KMS-11 (cell line): ENCODE results near the gene MRFAP1.

Experiments
- H2AFZ ChIP-seq: fragments of 200-600 bp; sonication (generic); 2 replicates; pipeline ENCODE4 v1.6.1; 2016; ENCODE audit warnings: antibody characterized with exemption, mixed run types, low read depth
- H3K27ac ChIP-seq: fragments of 200-600 bp; sonication (generic); 2 replicates; pipeline ENCODE4 v1.6.1; 2016; ENCODE audit warnings: mild to moderate bottlenecking, mixed run types
- H3K27me3 ChIP-seq: fragments of 200-600 bp; sonication (generic); 2 replicates; pipeline ENCODE4 v1.6.1; 2017; ENCODE audit warnings: mild to moderate bottlenecking, low read depth, mixed run types, moderate library complexity; ENCODE audit not compliant: insufficient read depth
- H3K36me3 ChIP-seq: fragments of 200-600 bp; sonication (generic); 2 replicates; pipeline ENCODE4 v1.6.1; 2017; ENCODE audit warnings: mild to moderate bottlenecking, mixed run types; ENCODE audit not compliant: insufficient read depth
- H3K4me1 ChIP-seq: fragments of 200-600 bp; sonication (generic); 2 replicates; pipeline ENCODE4 v1.6.1; 2016; ENCODE audit warnings: mild to moderate bottlenecking, low read depth, mixed run types; ENCODE audit not compliant: poor library complexity, severe bottlenecking
- H3K4me2 ChIP-seq: fragments of 200-600 bp; sonication (generic); 2 replicates; pipeline ENCODE4 v1.7.0; 2016; ENCODE audit warnings: mild to moderate bottlenecking, mixed run types
- H3K4me3 ChIP-seq: fragments of 200-600 bp; sonication (generic); IDR thresholded peaks from 2 replicates; pipeline ENCODE4 v1.6.1; 2017; ENCODE audit warnings: low read depth, low read length, mixed read lengths; ENCODE audit not compliant: insufficient read depth
- H3K79me2 ChIP-seq: fragments of 200-600 bp; sonication (generic); 2 replicates; pipeline ENCODE4 v1.6.1; 2016; ENCODE audit warnings: low read depth, mixed run types; ENCODE audit not compliant: insufficient read depth
- H3K9ac ChIP-seq: fragments of 200-600 bp; sonication (generic); 2 replicates; pipeline ENCODE4 v1.6.1; 2016; ENCODE audit warnings: mild to moderate bottlenecking, mixed run types
- H4K20me1 ChIP-seq: fragments of 200-600 bp; sonication (generic); 2 replicates; pipeline ENCODE4 v1.6.1; 2016; ENCODE audit warnings: mild to moderate bottlenecking, mixed run types; ENCODE audit not compliant: insufficient read depth
- TF ChIP-seq, protein P1 (sequence below): fragments of 200-600 bp; sonication (generic); conservative IDR thresholded peaks from 2 replicates; pipeline ENCODE4 v1.6.1; 2017; ENCODE audit warnings: low read depth, mild to moderate bottlenecking, antibody characterized with exemption, low read length, moderate library complexity, mixed read lengths

MRFAP1 gene

DNA sequence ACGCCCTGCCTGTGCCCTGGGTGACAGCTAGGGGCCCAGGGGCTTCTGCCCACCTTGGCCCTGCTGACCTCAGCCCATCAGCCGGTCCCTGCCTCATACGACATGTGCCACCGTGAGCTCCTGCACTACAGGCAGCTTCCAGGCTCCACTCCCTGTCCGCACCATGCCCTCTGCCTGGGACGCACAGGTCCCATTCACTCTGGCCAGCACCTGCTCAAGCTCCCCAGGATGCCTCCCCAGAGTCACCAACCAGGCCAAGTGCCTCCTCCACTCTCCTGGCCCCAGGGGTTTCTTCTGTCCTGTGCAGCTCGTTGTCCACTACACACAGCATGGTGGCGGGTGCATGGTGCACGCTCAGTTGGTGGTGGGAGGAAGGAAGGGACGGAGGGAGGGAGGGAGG is 20.2 kb upstream of the MRFAP1 start:
- H3K9ac ChIP-seq: no peak overlapping the region
- TF ChIP-seq, protein P1, sequence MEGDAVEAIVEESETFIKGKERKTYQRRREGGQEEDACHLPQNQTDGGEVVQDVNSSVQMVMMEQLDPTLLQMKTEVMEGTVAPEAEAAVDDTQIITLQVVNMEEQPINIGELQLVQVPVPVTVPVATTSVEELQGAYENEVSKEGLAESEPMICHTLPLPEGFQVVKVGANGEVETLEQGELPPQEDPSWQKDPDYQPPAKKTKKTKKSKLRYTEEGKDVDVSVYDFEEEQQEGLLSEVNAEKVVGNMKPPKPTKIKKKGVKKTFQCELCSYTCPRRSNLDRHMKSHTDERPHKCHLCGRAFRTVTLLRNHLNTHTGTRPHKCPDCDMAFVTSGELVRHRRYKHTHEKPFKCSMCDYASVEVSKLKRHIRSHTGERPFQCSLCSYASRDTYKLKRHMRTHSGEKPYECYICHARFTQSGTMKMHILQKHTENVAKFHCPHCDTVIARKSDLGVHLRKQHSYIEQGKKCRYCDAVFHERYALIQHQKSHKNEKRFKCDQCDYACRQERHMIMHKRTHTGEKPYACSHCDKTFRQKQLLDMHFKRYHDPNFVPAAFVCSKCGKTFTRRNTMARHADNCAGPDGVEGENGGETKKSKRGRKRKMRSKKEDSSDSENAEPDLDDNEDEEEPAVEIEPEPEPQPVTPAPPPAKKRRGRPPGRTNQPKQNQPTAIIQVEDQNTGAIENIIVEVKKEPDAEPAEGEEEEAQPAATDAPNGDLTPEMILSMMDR: no peak

DNA sequence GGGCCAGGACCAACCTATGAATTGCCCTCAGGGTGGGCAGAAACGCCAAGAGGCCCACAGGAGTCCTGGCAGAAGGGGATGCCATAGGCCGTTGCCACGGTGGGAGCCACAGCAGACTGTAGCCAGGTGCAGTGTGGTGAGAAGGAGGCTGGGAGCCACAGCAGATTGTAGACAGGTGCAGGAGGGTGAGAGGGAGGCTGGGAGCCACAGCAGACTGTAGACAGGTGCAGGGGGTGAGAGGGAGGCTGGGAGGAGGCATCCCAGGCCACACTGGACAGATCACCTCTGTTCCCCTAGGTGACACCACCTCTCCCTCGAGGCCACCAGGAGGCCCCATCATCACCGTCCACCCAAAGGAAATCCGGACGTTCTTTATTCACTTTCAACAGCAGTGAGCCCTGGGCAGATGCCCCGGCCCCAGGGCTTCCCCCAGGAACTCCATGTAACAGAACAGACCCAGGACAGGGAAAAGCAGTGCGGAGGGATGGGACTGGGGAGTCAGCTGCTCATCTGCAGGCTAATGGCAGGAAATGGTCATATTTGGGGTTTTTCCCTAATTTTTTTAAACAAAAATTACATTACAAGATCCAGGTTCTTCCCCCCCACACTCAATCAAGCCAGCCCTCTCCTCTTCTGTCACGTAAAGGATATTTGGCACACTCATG is 19.5 kb upstream of the MRFAP1 start:
- Histone ChIP-seq H2AFZ (no peak overlapping the region), H3K79me2 (no peaks in the 10 kb centered on the region), H3K27me3 (no peaks in the 10 kb centered on the region), H3K4me2 (no peak overlapping the region), H3K4me3 (no peak overlapping the region), H4K20me1 (no peaks in the 10 kb centered on the region), H3K27ac (no peak overlapping the region), H3K9ac (no peak overlapping the region), H3K4me1 (no peaks in the 10 kb centered on the region), H3K36me3 (no peaks in the 10 kb centered on the region)
- TF ChIP-seq, protein P1: no peak

More for the DNA sequence above, 20.2 kb upstream of the MRFAP1 start:
- Histone ChIP-seq H3K4me1 (no peaks in the 10 kb centered on the region), H3K79me2 (no peaks in the 10 kb centered on the region), H3K4me2 (no peak overlapping the region), H3K4me3 (no peak overlapping the region), H3K36me3 (no peaks in the 10 kb centered on the region), H4K20me1 (no peaks in the 10 kb centered on the region), H3K27me3 (no peaks in the 10 kb centered on the region), H2AFZ (no peak overlapping the region), H3K27ac (no peak overlapping the region)

DNA sequence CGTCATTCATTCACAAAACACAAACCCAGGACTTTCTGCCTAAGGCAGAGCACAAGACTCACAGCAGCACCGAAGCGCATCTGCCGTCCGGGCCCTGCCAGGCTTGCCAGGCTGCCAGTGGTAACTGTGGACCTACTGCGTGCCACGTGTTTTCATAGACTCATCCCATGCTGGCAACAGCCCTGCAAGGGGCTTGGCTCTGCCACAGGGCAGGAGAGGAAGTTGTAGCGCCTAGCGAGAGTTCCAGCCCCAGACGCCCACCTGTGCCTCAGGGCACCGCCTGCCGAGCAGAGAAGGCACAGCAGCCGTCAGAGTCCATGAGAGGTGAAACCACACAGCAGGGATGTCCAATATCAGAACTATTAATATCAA is 18.9 kb upstream of the MRFAP1 start:
- no peaks in the 10 kb centered on the region for H3K4me1 ChIP-seq
- H3K36me3 ChIP-seq: no peaks in the 10 kb centered on the region
- no peaks in the 10 kb centered on the region for H4K20me1 ChIP-seq
- no peak overlapping the region for H3K4me3 ChIP-seq
- H3K27me3 ChIP-seq: no peaks in the 10 kb centered on the region
- TF ChIP-seq, protein P1: no peak
- H3K79me2 ChIP-seq: no peaks in the 10 kb centered on the region
- no peak overlapping the region for H3K9ac ChIP-seq
- H2AFZ ChIP-seq: no peak overlapping the region
- no peak overlapping the region for H3K27ac ChIP-seq
- no peak overlapping the region for H3K4me2 ChIP-seq

DNA sequence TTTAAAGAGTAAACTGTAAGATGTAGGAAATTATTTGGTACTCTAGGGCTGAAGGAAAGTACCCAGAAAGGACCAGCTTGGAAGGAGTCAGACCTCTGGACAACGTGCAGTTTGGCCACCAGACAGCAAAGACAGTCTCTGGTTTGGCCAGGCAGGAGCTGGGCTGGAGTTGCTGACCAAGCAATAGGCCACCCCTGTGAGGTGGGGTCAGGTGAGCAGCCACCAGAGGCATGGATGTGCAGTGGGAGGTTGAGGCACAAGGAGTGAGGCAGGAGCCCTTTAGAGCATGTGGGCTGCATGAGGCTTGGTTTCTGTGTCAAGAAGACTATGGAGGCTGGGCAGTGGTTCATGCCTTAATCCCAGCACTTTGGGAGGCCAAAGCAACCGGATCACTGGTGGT is 17.7 kb upstream of the MRFAP1 start:
- H4K20me1 ChIP-seq: no peaks in the 10 kb centered on the region
- no peaks in the 10 kb centered on the region for H3K36me3 ChIP-seq
- no peaks in the 10 kb centered on the region for H3K79me2 ChIP-seq
- TF ChIP-seq, protein P1: no peak
- no peak overlapping the region for H3K4me2 ChIP-seq
- H3K4me3 ChIP-seq: no peak overlapping the region
- no peak overlapping the region for H3K27ac ChIP-seq
- H3K4me1 ChIP-seq: no peaks in the 10 kb centered on the region
- no peak overlapping the region for H3K9ac ChIP-seq
- H3K27me3 ChIP-seq: no peaks in the 10 kb centered on the region
- H2AFZ ChIP-seq: no peak overlapping the region
